OCI-LY1 (cell line): Measurements from ENCODE around the gene RUSC1.

Experiments used
- H2AFZ ChIP-seq: fragments of 200-600 bp; sonication (generic), shearing (Covaris generic); 2 replicates; pipeline ENCODE4 v1.6.0; 2014; ENCODE audit warnings: antibody characterized with exemption, mild to moderate bottlenecking, low read length
- H3F3A ChIP-seq: fragments of 200-600 bp; sonication (generic), shearing (Covaris generic); 2 replicates; pipeline ENCODE4 v1.6.0; 2014; ENCODE audit warnings: mild to moderate bottlenecking, antibody characterized with exemption, low read length, moderate library complexity; ENCODE audit not compliant: insufficient read depth
- H3K27ac ChIP-seq: fragments of 200-600 bp; sonication (generic); 2 replicates; pipeline ENCODE4 v1.5.1; 2014; ENCODE audit warnings: low read length, mixed run types, mild to moderate bottlenecking, low read depth; ENCODE audit not compliant: poor library complexity, severe bottlenecking
- H3K27me3 ChIP-seq: fragments of 200-600 bp; sonication (generic); 2 replicates; pipeline ENCODE4 v1.6.0; 2014; ENCODE audit warnings: antibody characterized with exemption, mild to moderate bottlenecking, low read length, moderate library complexity; ENCODE audit not compliant: insufficient read depth
- H3K36me3 ChIP-seq: fragments of 200-600 bp; sonication (generic); 2 replicates; pipeline ENCODE4 v1.6.1; 2014; ENCODE audit warnings: mild to moderate bottlenecking, antibody characterized with exemption, low read length, moderate library complexity, mixed read lengths; ENCODE audit not compliant: insufficient read depth
- H3K4me1 ChIP-seq: fragments of 200-600 bp; sonication (generic); 2 replicates; pipeline ENCODE4 v1.5.1; 2014; ENCODE audit warnings: mild to moderate bottlenecking, low read length, moderate library complexity; ENCODE audit not compliant: insufficient read depth, severe bottlenecking
- H3K4me2 ChIP-seq: fragments of 200-600 bp; sonication (generic), shearing (Covaris generic); 2 replicates; pipeline ENCODE4 v1.6.1; 2014; ENCODE audit warnings: low read length
- H3K4me3 ChIP-seq: fragments of 200-600 bp; sonication (generic); 2 replicates; pipeline ENCODE4 v1.5.1; 2014; ENCODE audit warnings: low read length, low read depth, mild to moderate bottlenecking, mixed read lengths; ENCODE audit not compliant: poor library complexity, severe bottlenecking
- H3K79me2 ChIP-seq: fragments of 200-600 bp; shearing (Covaris generic); 2 replicates; pipeline ENCODE4 v1.6.1; 2016; ENCODE audit warnings: mixed run types, low read length, mixed read lengths; ENCODE audit not compliant: insufficient read depth
- H3K9ac ChIP-seq: fragments of 200-600 bp; sonication (generic), shearing (Covaris generic); 2 replicates; pipeline ENCODE4 v1.6.1; 2014; ENCODE audit warnings: mild to moderate bottlenecking, low read length, mixed read lengths
- H3K9me2 ChIP-seq: fragments of 200-600 bp; sonication (generic), shearing (Covaris generic); 2 replicates; pipeline ENCODE4 v1.6.1; 2014; ENCODE audit warnings: low read depth, mild to moderate bottlenecking, low read length, mixed read lengths
- H3K9me3 ChIP-seq: fragments of 200-600 bp; shearing (Covaris generic); 2 replicates; pipeline ENCODE4 v1.6.1; 2014; ENCODE audit warnings: low read length, mixed read lengths
- H4K20me1 ChIP-seq: fragments of 200-600 bp; sonication (generic), shearing (Covaris generic); 2 replicates; pipeline ENCODE4 v1.6.0; 2016; ENCODE audit warnings: mild to moderate bottlenecking, low read length; ENCODE audit not compliant: insufficient read depth
- EZH2 ChIP-seq: fragments of 200-600 bp; sonication (generic), shearing (Covaris generic); IDR thresholded peaks from 2 replicates; pipeline ENCODE4 v1.8.0; 2017; ENCODE audit warnings: borderline replicate concordance, mixed run types, mild to moderate bottlenecking, antibody characterized with exemption, low read length, moderate library complexity, mixed read lengths
- TF ChIP-seq, protein P1 (sequence below): fragments of 200-600 bp; sonication (generic), shearing (Covaris generic); IDR thresholded peaks from 2 replicates; pipeline ENCODE4 v1.5.1; 2017; ENCODE audit warnings: mild to moderate bottlenecking, antibody characterized with exemption, low read length, moderate library complexity, mixed read lengths

Gene RUSC1

DNA sequence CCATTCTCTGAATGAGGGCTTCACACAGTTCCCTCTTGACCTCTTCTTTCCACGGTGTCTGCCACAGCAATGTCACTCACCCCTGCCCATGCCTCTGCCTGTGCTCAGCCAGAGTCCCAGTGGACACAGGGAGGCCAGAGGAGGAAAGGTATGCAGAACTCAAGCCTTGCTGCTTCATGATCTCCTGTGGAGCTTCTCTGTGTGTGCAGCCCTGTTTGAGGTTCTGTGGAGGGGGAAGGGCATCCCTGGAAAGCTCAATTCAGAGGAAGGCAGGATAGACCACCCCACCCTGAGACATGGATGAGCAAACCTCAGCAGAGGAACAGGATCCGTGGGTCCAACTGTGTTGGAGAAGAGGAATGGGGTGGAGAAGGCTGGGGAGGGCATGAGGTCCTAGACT lies 41.4 kb upstream of the RUSC1 start:
- Histone ChIP-seq H3K79me2 (no peaks in the 10 kb centered on the region), H3K9me2 (no peaks in the 10 kb centered on the region), H3K4me1 (peaks cover 24% of the 10 kb centered on the region), H2AFZ (no peak overlapping the region), H3K4me3 (no peak overlapping the region), H3K27ac (no peak overlapping the region), H3F3A (no peaks in the 10 kb centered on the region; the same call in 1 of the 2 replicates), H4K20me1 (no peaks in the 10 kb centered on the region), H3K9me3 (no peaks in the 10 kb centered on the region), H3K27me3 (no peaks in the 10 kb centered on the region), H3K9ac (no peak overlapping the region), H3K36me3 (peaks cover 3% of the 10 kb centered on the region; the same call in 1 of the 2 replicates), H3K4me2 (0 out of 2 replicates have a peak overlapping the region, but pooled peaks have one; percentile 76)
- TF ChIP-seq EZH2: no peak
- TF ChIP-seq, protein P1, sequence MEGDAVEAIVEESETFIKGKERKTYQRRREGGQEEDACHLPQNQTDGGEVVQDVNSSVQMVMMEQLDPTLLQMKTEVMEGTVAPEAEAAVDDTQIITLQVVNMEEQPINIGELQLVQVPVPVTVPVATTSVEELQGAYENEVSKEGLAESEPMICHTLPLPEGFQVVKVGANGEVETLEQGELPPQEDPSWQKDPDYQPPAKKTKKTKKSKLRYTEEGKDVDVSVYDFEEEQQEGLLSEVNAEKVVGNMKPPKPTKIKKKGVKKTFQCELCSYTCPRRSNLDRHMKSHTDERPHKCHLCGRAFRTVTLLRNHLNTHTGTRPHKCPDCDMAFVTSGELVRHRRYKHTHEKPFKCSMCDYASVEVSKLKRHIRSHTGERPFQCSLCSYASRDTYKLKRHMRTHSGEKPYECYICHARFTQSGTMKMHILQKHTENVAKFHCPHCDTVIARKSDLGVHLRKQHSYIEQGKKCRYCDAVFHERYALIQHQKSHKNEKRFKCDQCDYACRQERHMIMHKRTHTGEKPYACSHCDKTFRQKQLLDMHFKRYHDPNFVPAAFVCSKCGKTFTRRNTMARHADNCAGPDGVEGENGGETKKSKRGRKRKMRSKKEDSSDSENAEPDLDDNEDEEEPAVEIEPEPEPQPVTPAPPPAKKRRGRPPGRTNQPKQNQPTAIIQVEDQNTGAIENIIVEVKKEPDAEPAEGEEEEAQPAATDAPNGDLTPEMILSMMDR: no peak

DNA sequence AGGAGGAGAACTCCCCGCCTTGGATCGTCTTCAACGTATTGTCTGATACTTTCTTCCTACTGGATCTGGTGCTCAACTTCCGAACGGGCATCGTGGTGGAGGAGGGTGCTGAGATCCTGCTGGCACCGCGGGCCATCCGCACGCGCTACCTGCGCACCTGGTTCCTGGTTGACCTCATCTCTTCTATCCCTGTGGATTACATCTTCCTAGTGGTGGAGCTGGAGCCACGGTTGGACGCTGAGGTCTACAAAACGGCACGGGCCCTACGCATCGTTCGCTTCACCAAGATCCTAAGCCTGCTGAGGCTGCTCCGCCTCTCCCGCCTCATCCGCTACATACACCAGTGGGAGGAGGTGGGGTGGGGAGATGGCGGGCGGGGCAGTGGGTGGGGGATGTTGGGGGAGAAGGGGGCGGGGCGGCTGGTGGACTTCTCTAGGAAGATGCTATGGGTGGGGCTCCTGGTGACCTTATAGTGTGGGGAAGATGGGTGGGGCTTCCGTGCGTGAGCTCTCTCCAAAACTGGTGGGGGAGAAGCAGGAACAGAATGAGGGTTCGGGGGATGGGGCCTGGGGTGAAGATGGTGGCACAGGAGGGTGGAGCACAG lies 38.1 kb upstream of the RUSC1 start:
- H3F3A ChIP-seq: no peaks in the 10 kb centered on the region; the same call in 1 of the 2 replicates
- H3K4me3 ChIP-seq: no peak overlapping the region
- H2AFZ ChIP-seq: no peak overlapping the region
- no peaks in the 10 kb centered on the region for H3K79me2 ChIP-seq
- H3K4me2 ChIP-seq: no peak overlapping the region
- H3K27me3 ChIP-seq: no peaks in the 10 kb centered on the region
- H4K20me1 ChIP-seq: no peaks in the 10 kb centered on the region
- peaks cover 14% of the 10 kb centered on the region for H3K4me1 ChIP-seq
- H3K9me2 ChIP-seq: no peaks in the 10 kb centered on the region
- H3K36me3 ChIP-seq: peaks cover 3% of the 10 kb centered on the region; the same call in 1 of the 2 replicates
- H3K9ac ChIP-seq: no peak overlapping the region
- no peaks in the 10 kb centered on the region for H3K9me3 ChIP-seq
- no peak overlapping the region for H3K27ac ChIP-seq
- TF ChIP-seq, protein P1: no peak
- TF ChIP-seq EZH2: no peak

DNA sequence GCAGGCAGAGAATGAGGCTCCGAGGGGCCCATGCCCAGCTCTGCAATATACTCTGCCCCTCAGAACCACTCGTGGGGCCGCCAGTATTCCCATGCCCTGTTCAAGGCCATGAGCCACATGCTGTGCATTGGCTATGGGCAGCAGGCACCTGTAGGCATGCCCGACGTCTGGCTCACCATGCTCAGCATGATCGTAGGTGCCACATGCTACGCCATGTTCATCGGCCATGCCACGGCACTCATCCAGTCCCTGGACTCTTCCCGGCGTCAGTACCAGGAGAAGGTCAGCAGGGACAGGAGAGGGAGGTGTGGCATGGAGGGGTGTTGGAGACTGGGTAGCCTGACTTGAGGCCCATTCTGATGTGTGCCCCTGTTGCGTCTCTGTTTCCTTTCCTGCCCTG lies 36.2 kb upstream of the RUSC1 start:
- no peak overlapping the region for H3K4me2 ChIP-seq
- no peak overlapping the region for H2AFZ ChIP-seq
- no peaks in the 10 kb centered on the region for H4K20me1 ChIP-seq
- no peaks in the 10 kb centered on the region for H3K27me3 ChIP-seq
- peaks cover 3% of the 10 kb centered on the region; the same call in 1 of the 2 replicates for H3K36me3 ChIP-seq
- no peaks in the 10 kb centered on the region; the same call in 1 of the 2 replicates for H3F3A ChIP-seq
- no peak overlapping the region for H3K4me3 ChIP-seq
- H3K4me1 ChIP-seq: no peaks in the 10 kb centered on the region
- H3K9me2 ChIP-seq: no peaks in the 10 kb centered on the region
- TF ChIP-seq, protein P1: no peak
- no peak for TF ChIP-seq EZH2
- no peaks in the 10 kb centered on the region for H3K79me2 ChIP-seq
- no peak overlapping the region for H3K9ac ChIP-seq
- H3K9me3 ChIP-seq: no peaks in the 10 kb centered on the region
- H3K27ac ChIP-seq: no peak overlapping the region
